ENCODE measurements around the gene CCDC74B.
"Not testable (repeated sequence)": the region's sequence is repeated elsewhere in the genome, so short reads cannot be mapped to it uniquely, and the experiment has no call there.

Gene CCDC74B

DNA sequence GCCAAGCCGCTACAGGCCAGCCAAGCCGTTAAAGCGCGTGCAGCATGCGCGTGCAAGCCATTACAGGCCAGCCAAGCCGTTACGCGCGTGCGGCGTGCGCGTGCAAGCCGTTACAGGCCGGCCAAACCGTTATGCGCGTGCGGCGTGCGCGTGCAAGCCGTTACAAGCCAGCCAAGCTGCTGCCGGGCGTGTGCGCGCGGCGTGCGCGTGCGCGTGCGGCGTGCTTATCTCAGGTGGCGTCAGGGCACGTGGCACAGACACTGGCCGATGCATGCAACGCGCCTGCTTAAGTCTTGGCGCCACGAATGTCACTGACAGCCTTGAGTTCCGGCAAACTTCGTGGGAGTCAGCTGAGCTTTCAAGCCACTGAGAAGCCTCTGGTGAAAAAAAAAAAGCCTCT, 24.0 kb downstream of the CCDC74B start:
- not testable (repeated sequence) for DNase-seq (ENCODE audit: low read depth, low spot score); H3K27me3 ChIP-seq (ENCODE audit: insufficient read depth, insufficient read length); H3K4me3 ChIP-seq (ENCODE audit: insufficient read length, low read depth); H3K36me3 ChIP-seq (ENCODE audit: insufficient read depth, insufficient read length, low read length); H3K9ac ChIP-seq (ENCODE audit: insufficient read length, low read depth); H3K9me3 ChIP-seq (ENCODE audit: insufficient read depth, low read length); H3K4me1 ChIP-seq (ENCODE audit: insufficient read depth, insufficient read length)

DNA sequence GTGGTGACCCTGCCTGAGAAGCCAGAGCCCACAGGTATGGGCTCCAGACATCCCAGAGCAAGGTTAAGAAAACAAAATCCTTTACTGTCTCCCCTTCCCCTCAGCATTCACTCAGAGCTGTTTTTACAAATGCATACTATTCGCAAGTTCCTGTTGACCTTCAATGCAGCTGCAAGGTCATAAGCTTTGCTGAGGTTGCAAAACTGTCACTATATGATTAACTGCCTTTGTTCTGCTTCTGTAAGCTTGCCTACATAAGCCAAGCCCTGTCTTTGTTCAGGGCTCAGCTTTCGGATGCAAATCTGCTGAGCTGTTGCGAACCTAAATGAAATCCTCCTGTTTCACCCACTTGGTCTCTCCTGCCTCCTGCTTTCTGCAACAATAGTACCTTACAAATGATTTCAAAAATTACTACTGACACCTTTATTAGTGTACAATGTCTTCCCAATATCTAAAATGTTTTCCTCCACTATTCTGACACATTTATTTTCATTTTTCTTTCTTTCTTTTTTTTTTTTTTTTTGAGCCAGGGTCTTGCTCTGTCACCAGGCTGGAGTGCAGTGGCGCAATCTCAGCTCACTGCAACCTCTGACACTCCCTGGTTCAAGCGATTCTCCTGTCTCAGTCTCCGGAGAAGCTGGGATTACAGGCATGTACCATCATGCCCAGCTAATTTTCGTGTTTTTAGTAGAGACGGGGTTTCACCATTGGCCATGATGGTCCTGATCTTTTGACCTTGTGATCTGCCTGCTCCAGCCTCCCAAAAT, 42.1 kb downstream of the CCDC74B start:
- DNase-seq (ENCODE audit: low read depth, low spot score); H3K36me3 ChIP-seq (ENCODE audit: insufficient read depth, insufficient read length, low read length); H3K4me1 ChIP-seq (ENCODE audit: insufficient read depth, insufficient read length); H3K27me3 ChIP-seq (ENCODE audit: insufficient read depth, insufficient read length); H3K9me3 ChIP-seq (ENCODE audit: insufficient read depth, low read length); H3K9ac ChIP-seq (ENCODE audit: insufficient read length, low read depth); H3K4me3 ChIP-seq (ENCODE audit: insufficient read length, low read depth): not testable (repeated sequence)

Measured in NT2/D1 (cell line).